ENCODE data around the gene PTPRT.

The PTPRT gene

DNA sequence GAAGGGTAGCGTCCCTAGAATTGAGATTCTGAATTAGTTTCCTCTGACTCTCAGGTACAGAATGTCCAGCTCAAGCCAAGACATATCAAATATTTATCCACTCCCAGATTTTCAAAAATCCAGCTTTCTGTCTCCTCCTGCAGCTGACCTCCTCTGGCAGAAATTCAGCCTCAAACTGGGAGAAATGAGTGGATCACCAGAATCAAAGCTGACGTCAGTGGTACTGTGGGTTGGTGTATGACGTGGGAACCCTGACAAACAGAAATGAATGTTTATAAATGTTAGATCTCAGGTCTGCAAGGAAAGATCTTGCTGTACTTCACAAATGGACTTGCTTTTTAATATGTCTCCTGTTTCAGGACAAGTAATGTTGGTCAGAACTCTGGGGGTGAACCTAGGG is 595.0 kb downstream of the PTPRT start:
- Histone ChIP-seq H3K4me1 (ENCODE audit: insufficient read depth, low read length) (no peaks in the 10 kb centered on the region), H3K27me3 (ENCODE audit: insufficient read depth, low read length) (no peaks in the 10 kb centered on the region), H3K9me3 (ENCODE audit: insufficient read depth, low read depth, low read length) (no peaks in the 10 kb centered on the region), H3K27ac (ENCODE audit: low read length) (no peak overlapping the region), H3K36me3 (ENCODE audit: insufficient read depth, low read depth, low read length) (no peaks in the 10 kb centered on the region), H3K9ac (ENCODE audit: low read depth, low read length) (no peak overlapping the region), H3K4me3 (ENCODE audit: low read length) (no peak overlapping the region)

DNA sequence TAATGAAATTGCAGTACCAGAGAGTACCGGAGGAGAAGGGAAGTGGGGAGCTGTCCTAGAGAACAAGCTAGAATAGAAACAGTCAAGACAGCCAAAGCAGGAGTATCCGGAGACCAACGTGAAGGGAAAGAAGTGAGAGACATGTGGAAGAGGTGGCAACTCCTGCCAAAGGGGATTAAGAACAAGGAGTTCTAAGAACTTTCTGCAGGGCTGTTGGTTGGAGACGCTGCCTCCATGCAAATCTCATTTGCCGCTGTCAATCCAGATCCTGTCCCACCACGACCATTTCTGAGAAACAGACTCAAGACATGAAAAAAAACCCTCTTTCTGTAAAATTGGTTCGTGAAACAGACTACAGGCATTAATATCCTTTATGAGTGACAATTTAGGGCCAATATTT is 595.7 kb downstream of the PTPRT start:
- Histone ChIP-seq H3K9me3 (ENCODE audit: insufficient read depth, low read depth, low read length) (no peaks in the 10 kb centered on the region), H3K27me3 (ENCODE audit: insufficient read depth, low read length) (no peaks in the 10 kb centered on the region), H3K36me3 (ENCODE audit: insufficient read depth, low read depth, low read length) (no peaks in the 10 kb centered on the region), H3K9ac (ENCODE audit: low read depth, low read length) (no peak overlapping the region), H3K4me3 (ENCODE audit: low read length) (no peak overlapping the region), H3K4me1 (ENCODE audit: insufficient read depth, low read length) (no peaks in the 10 kb centered on the region), H3K27ac (ENCODE audit: low read length) (no peak overlapping the region)

DNA sequence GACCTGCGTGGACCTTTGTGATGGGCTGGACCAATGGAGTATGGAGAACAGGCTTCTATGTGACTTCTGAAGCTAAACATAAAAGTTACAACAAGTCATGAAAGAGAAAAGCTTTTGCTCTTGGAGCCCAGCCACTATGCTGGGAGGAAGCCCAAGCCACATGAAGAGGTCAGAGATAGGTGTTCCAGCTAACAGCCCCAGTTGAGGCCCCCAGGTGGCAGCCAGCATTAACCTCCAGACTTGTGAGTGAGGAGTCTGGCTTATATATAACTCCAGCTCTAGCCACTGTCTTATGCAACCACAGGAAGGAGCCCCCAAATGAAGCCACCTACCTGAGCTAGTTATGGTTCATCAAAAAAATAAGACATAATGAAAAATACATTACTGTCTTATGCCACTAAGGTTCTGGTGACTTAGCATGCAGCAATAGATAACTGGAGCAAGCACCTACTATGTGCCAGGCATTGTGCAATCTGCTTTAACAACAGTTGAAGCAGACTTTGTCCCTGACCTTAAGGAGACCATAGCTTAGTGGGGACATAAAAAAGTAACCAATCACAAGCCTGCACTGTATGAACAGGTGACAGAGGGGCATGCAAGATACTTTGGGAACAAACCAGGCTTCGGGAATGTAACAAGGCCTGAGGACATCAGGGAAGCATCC is 599.6 kb downstream of the PTPRT start:
- Histone ChIP-seq H3K9ac (ENCODE audit: low read depth, low read length) (no peak overlapping the region), H3K4me1 (ENCODE audit: insufficient read depth, low read length) (no peaks in the 10 kb centered on the region), H3K36me3 (ENCODE audit: insufficient read depth, low read depth, low read length) (no peaks in the 10 kb centered on the region), H3K4me3 (ENCODE audit: low read length) (no peak overlapping the region), H3K9me3 (ENCODE audit: insufficient read depth, low read depth, low read length) (no peaks in the 10 kb centered on the region), H3K27me3 (ENCODE audit: insufficient read depth, low read length) (no peaks in the 10 kb centered on the region), H3K27ac (ENCODE audit: low read length) (no peak overlapping the region)

DNA sequence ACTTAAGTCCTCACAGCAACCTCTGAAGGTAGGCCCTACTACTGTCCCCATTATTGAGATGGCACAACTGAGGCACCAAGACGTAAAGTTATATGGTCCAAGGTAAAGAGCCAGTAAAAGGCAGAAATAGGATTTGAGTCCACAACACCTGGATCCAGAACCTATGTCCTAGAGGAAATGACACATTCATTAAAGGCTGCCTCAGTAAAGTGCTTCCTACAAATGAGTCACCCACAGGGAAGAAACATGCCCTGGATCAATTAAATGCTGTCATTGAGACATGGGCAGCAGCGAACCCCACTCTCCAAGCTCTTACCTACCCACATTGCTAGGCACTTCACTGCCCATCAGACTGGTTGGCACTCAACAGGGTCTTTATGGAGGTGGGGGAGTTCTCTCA is 600.9 kb downstream of the PTPRT start:
- H3K36me3 ChIP-seq (ENCODE audit: insufficient read depth, low read depth, low read length): no peaks in the 10 kb centered on the region
- no peaks in the 10 kb centered on the region for H3K9me3 ChIP-seq (ENCODE audit: insufficient read depth, low read depth, low read length)
- no peaks in the 10 kb centered on the region for H3K4me1 ChIP-seq (ENCODE audit: insufficient read depth, low read length)
- H3K27me3 ChIP-seq (ENCODE audit: insufficient read depth, low read length): no peaks in the 10 kb centered on the region
- no peak overlapping the region for H3K27ac ChIP-seq (ENCODE audit: low read length)
- no peak overlapping the region for H3K4me3 ChIP-seq (ENCODE audit: low read length)
- no peak overlapping the region for H3K9ac ChIP-seq (ENCODE audit: low read depth, low read length)

DNA sequence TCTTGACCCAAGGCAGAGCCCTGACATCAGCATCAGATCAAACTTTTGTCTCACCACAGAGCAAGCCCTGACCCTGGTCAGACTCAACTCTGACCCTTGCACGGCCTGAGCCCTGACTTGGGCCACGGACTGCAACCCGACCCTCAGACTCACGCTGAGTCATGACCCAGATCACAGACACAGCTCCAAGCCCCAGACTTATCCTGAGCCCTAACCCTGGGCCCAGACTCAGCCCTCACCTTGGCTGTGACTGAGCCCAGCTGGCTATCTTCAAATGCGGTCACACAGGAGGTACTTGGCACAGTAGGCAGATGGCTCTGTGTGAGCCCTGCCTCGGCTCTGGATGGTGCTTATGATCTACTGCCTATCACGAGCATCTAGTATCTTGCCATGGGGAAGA is 602.3 kb downstream of the PTPRT start:
- no peak overlapping the region for H3K27ac ChIP-seq (ENCODE audit: low read length)
- no peaks in the 10 kb centered on the region for H3K9me3 ChIP-seq (ENCODE audit: insufficient read depth, low read depth, low read length)

DNA sequence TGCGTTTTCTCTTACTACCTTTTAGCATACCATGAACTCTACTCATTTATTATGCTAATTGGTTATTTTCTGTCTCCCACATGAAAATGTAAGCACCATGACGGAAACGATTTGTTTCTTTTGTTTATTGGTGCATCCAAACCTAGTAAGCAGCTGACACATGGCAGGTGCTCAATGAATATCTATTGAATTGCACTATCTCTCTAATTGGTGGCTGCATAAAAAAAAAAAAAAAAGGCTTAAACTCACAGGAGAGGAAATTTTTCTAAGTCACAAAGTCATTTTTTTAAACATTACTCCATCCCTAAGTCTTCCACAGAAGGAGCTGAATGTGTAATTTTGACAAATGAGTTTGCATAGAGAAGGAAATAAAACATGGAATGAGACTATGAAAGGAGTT is 608.4 kb downstream of the PTPRT start:
- H3K9ac ChIP-seq (ENCODE audit: low read depth, low read length): no peak overlapping the region
- no peaks in the 10 kb centered on the region for H3K9me3 ChIP-seq (ENCODE audit: insufficient read depth, low read depth, low read length)
- H3K27ac ChIP-seq (ENCODE audit: low read length): no peak overlapping the region
- no peaks in the 10 kb centered on the region for H3K27me3 ChIP-seq (ENCODE audit: insufficient read depth, low read length)
- no peaks in the 10 kb centered on the region for H3K36me3 ChIP-seq (ENCODE audit: insufficient read depth, low read depth, low read length)
- no peaks in the 10 kb centered on the region; the same call in 1 of the 2 replicates for H3K4me1 ChIP-seq (ENCODE audit: insufficient read depth, low read length)
- H3K4me3 ChIP-seq (ENCODE audit: low read length): no peak overlapping the region

More for the DNA sequence above, 602.3 kb downstream of the PTPRT start:
- Histone ChIP-seq H3K36me3 (ENCODE audit: insufficient read depth, low read depth, low read length) (no peaks in the 10 kb centered on the region), H3K9ac (ENCODE audit: low read depth, low read length) (no peak overlapping the region), H3K27me3 (ENCODE audit: insufficient read depth, low read length) (no peaks in the 10 kb centered on the region), H3K4me1 (ENCODE audit: insufficient read depth, low read length) (no peaks in the 10 kb centered on the region), H3K4me3 (ENCODE audit: low read length) (no peak overlapping the region)

DNA sequence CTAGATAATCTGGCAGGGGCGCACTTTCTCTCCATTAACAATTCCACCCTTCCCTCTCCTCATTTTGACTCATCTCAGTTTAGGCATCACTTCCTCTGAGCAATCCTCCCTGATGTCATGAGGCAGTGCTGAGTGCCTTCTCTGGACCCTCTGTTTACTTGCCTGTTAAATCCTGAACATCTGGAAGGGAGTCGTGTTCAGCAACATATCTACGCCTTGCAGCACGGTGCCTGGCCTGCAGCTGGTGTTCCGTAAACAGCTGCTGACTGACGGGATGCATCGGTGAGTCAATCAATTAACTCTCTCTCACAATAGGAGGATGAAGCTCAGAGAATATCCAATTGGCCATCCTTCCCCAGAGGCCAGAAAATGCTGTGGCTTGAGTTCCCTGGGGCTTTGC is 613.5 kb downstream of the PTPRT start:
- Histone ChIP-seq H3K9ac (ENCODE audit: low read depth, low read length) (no peak overlapping the region), H3K27me3 (ENCODE audit: insufficient read depth, low read length) (no peaks in the 10 kb centered on the region), H3K27ac (ENCODE audit: low read length) (no peak overlapping the region), H3K4me1 (ENCODE audit: insufficient read depth, low read length) (no peaks in the 10 kb centered on the region; the same call in 1 of the 2 replicates), H3K9me3 (ENCODE audit: insufficient read depth, low read depth, low read length) (peaks cover 2% of the 10 kb centered on the region; the same call in 1 of the 2 replicates), H3K36me3 (ENCODE audit: insufficient read depth, low read depth, low read length) (no peaks in the 10 kb centered on the region), H3K4me3 (ENCODE audit: low read length) (no peak overlapping the region)

DNA sequence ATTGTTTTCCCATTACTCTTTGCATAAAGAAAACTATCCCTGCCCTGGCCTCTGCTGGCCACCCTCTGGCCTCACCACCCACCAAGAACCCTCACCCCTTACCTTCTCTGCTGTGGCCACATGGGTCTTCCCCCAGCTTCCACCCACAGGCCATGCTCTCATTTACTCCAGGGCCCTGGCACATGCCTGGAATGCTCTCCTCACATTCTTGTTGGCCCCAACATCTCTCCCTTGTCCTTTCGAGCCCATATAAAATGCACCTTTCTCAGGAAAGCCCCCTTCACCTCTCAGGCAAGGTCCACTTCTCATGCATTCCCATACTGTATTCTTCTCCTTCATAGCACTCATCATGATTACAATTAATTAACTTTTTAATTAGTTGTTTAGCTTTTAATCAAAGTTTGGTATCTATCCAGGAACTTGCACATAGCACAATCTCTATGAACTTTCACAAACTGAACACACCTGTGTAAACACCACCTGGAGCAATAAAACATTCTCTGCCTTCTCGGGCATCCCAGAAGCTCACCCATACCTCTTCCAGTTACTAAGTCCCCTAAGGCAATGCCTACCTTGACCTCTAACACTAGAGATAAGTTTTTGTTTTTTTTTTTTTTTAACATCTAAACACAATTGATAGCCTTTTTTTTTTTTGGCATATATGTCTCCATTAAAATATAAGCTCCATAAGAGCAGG is 617.2 kb downstream of the PTPRT start:
- no peaks in the 10 kb centered on the region for H3K4me1 ChIP-seq (ENCODE audit: insufficient read depth, low read length)
- H3K9me3 ChIP-seq (ENCODE audit: insufficient read depth, low read depth, low read length): peaks cover 5% of the 10 kb centered on the region; the same call in 1 of the 2 replicates
- no peaks in the 10 kb centered on the region for H3K36me3 ChIP-seq (ENCODE audit: insufficient read depth, low read depth, low read length)
- no peak overlapping the region for H3K27ac ChIP-seq (ENCODE audit: low read length)
- no peak overlapping the region for H3K4me3 ChIP-seq (ENCODE audit: low read length)
- H3K9ac ChIP-seq (ENCODE audit: low read depth, low read length): no peak overlapping the region
- no peaks in the 10 kb centered on the region for H3K27me3 ChIP-seq (ENCODE audit: insufficient read depth, low read length)

DNA sequence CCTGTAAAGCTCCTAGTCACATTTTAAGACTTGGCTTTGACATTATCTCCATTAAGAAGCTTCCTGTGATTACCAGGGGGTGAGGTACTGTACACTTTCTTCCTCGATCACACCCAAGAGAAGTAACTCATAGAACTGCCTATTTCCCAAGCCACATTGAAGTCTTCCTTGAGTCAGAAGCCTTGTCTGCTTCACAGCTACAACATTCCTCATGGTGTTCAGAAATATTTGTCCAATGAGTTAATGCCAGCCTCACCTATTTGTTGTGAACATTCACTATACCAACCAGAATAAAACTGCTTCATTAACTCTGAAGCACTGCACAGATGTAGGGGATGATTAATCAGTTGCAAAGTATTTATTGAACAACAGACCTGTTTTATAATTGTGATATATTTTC is 622.3 kb downstream of the PTPRT start:
- Histone ChIP-seq H3K9ac (ENCODE audit: low read depth, low read length) (no peak overlapping the region), H3K27ac (ENCODE audit: low read length) (no peak overlapping the region), H3K4me3 (ENCODE audit: low read length) (no peak overlapping the region), H3K36me3 (ENCODE audit: insufficient read depth, low read depth, low read length) (no peaks in the 10 kb centered on the region), H3K4me1 (ENCODE audit: insufficient read depth, low read length) (no peaks in the 10 kb centered on the region), H3K27me3 (ENCODE audit: insufficient read depth, low read length) (no peaks in the 10 kb centered on the region), H3K9me3 (ENCODE audit: insufficient read depth, low read depth, low read length) (peaks cover 5% of the 10 kb centered on the region; the same call in 1 of the 2 replicates)

DNA sequence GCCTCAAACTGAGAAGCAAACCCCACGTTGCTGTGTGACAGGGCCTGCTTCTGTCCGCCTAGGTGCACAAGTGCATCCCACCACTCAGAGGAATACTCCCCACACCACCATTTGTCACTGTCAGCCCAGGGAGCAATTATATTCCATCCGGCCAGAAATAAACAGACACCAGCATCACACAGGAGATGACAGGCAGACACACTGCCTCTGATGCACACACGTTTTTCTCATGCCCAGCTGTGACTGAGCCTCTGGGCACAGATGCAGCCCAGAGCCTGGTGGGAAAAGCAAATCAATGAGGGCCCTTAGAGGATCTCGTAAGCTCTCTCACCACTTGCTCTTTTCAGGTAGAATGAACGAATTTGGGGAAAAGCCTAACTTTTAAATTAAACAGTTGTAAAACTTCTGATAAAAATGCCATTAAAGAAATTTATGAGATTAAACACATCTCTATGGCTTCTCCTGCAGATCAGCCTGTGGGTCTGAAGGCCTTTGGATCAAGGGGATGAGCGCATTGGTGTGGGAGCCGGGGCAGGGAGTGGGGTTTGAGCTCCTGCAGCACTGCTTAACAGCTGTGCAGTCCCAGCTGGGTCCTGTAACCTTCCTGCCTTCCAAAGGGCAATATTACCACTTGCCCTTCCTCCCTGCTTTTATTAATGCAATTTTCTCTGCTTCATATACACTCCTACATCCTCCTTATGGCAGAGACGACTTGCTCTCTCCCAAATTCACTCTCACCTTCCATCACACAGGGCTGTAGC is 624.3 kb downstream of the PTPRT start:
- Histone ChIP-seq H3K9me3 (ENCODE audit: insufficient read depth, low read depth, low read length) (no peaks in the 10 kb centered on the region), H3K9ac (ENCODE audit: low read depth, low read length) (no peak overlapping the region), H3K4me1 (ENCODE audit: insufficient read depth, low read length) (no peaks in the 10 kb centered on the region), H3K27ac (ENCODE audit: low read length) (no peak overlapping the region), H3K4me3 (ENCODE audit: low read length) (no peak overlapping the region), H3K36me3 (ENCODE audit: insufficient read depth, low read depth, low read length) (no peaks in the 10 kb centered on the region), H3K27me3 (ENCODE audit: insufficient read depth, low read length) (no peaks in the 10 kb centered on the region)

DNA sequence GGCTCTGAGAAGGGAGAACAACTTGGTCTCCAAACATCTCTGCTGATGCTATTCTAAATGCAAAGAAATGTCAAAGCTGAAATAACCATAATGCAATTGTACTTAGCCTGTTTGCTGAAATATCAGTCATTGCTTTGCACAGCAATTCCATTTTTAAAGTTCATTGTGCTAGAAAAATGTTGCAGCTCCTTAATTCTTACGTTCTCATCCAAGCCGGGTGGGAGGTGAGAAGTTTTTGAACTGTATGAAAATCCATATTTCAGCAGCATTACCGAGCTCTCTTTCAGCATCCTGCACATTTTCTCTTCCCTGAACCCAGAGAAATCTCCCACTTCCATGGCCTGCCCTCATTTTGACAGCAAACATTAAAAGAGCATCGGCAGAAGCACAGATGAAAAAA is 630.0 kb downstream of the PTPRT start:
- H3K9me3 ChIP-seq (ENCODE audit: insufficient read depth, low read depth, low read length): no peaks in the 10 kb centered on the region
- H3K9ac ChIP-seq (ENCODE audit: low read depth, low read length): no peak overlapping the region
- no peak overlapping the region for H3K4me3 ChIP-seq (ENCODE audit: low read length)
- H3K4me1 ChIP-seq (ENCODE audit: insufficient read depth, low read length): no peaks in the 10 kb centered on the region
- no peaks in the 10 kb centered on the region for H3K27me3 ChIP-seq (ENCODE audit: insufficient read depth, low read length)
- no peak overlapping the region for H3K27ac ChIP-seq (ENCODE audit: low read length)
- H3K36me3 ChIP-seq (ENCODE audit: insufficient read depth, low read depth, low read length): no peaks in the 10 kb centered on the region

DNA sequence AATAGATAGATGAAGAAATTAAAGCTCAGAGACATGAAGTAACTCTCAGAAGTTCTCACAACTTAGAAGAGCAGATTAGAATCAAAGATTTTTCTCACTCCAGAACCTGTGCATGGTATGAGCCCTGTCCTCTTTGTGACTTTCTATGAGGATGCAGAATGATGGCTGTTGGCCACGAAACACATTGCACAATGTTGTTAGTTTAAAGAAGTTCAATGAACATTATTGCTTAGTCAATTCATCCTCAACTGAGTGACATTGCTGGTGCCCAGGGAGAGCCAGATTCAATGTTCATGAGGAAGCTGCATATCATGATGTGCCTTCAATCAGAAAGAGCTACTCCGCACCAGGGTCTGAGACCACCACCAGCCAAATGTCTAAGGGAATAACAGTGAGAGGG is 633.1 kb downstream of the PTPRT start:
- Histone ChIP-seq H3K36me3 (ENCODE audit: insufficient read depth, low read depth, low read length) (no peaks in the 10 kb centered on the region), H3K4me3 (ENCODE audit: low read length) (no peak overlapping the region), H3K4me1 (ENCODE audit: insufficient read depth, low read length) (no peaks in the 10 kb centered on the region), H3K9ac (ENCODE audit: low read depth, low read length) (no peak overlapping the region), H3K9me3 (ENCODE audit: insufficient read depth, low read depth, low read length) (no peaks in the 10 kb centered on the region), H3K27ac (ENCODE audit: low read length) (no peak overlapping the region), H3K27me3 (ENCODE audit: insufficient read depth, low read length) (no peaks in the 10 kb centered on the region)

Measured in iPS-20b (cell line).